Gastroesophageal sphincter (tissue), 3 donors: Measurements from ENCODE around the gene KCNJ3.

Experiments used
- EP300 ChIP-seq: sonication (generic); formaldehyde crosslinking; IDR thresholded peaks from one replicate; pipeline ENCODE4 v1.6.1; 2017; ENCODE audit warnings: antibody characterized with exemption, mild to moderate bottlenecking
- POLR2A ChIP-seq, 2 donors: fragments of 450-650 bp; IDR thresholded peaks; one replicate each; pipeline ENCODE4 v1.6.1; 2017; ENCODE audit warnings: antibody characterized with exemption in 2 of 2, mild to moderate bottlenecking in 2 of 2, moderate library complexity in 1 of 2
- POLR2AphosphoS5 ChIP-seq: sonication (generic); formaldehyde crosslinking; IDR thresholded peaks from one replicate; pipeline ENCODE4 v1.6.1; 2017; ENCODE audit warnings: antibody characterized with exemption
- TF ChIP-seq, protein P1 (sequence below), 4 experiments: fragments of 200-600 bp in 2 of 4; fragments of 450-650 bp in 2 of 4; sonication (generic) in 1 of 4; IDR thresholded peaks; one replicate each; pipeline ENCODE4 v1.5.1; 2017 to 2019; ENCODE audit warnings: antibody characterized with exemption in 4 of 4, mild to moderate bottlenecking in 2 of 4, moderate library complexity in 2 of 4

DNA sequence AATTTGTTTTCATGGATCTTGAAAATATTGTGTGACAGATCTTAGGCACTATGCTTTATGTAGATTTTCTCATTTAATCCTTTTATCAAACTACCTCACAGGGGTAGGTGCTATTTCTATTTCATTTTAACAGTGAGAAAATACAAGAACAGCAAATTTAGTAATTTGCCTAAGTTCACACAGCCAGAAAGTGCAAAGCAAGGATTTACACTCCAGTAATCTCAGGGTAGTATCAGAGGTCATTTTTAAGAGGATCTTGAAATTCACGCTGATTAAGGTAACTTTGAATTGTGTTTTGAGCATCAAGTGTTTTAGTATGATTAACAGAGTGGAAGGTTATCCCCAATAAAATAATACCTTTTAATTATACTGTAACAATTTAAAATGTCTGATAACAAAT, 10.1 kb upstream of the KCNJ3 start:
- TF ChIP-seq POLR2A (IDR thresholded peaks at IDR 0.05), result no peak
- TF ChIP-seq, protein P1, sequence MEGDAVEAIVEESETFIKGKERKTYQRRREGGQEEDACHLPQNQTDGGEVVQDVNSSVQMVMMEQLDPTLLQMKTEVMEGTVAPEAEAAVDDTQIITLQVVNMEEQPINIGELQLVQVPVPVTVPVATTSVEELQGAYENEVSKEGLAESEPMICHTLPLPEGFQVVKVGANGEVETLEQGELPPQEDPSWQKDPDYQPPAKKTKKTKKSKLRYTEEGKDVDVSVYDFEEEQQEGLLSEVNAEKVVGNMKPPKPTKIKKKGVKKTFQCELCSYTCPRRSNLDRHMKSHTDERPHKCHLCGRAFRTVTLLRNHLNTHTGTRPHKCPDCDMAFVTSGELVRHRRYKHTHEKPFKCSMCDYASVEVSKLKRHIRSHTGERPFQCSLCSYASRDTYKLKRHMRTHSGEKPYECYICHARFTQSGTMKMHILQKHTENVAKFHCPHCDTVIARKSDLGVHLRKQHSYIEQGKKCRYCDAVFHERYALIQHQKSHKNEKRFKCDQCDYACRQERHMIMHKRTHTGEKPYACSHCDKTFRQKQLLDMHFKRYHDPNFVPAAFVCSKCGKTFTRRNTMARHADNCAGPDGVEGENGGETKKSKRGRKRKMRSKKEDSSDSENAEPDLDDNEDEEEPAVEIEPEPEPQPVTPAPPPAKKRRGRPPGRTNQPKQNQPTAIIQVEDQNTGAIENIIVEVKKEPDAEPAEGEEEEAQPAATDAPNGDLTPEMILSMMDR (IDR thresholded peaks at IDR 0.05), result no peak
- TF ChIP-seq POLR2AphosphoS5, result no peak
- TF ChIP-seq EP300, result no peak
